Measurements from ENCODE around the gene PTCRA. TPM values are rescaled to one million over a fixed set of nuclear protein-coding genes. Genes with fewer than 3 reads are reported as not detected.
"Not testable (repeated sequence)": the region's sequence is repeated elsewhere in the genome, so short reads cannot be mapped to it uniquely, and the experiment has no call there.

PTCRA gene
- total RNA-seq, 1 donor from 2014 or later = not detected

- DNase-seq = no peak
- H3K4me1 Mint-ChIP-seq = peaks cover 15% of the 10 kb centered on the region
These were observed 24.7 kb downstream of the PTCRA start for GRCh38 chr6:42940493-42941045.

GRCh38 chr6:42941356-42941755 is 25.5 kb downstream of the PTCRA start:
- intact Hi-C loops (cut with micrococcal nuclease); H3K27me3 Mint-ChIP-seq; H3K4me3 Mint-ChIP-seq; DNase-seq; ATAC-seq (ENCODE audit: low read depth); CTCF ChIA-PET; H3K4me1 Mint-ChIP-seq; H3K27ac Mint-ChIP-seq; H3K9me3 Mint-ChIP-seq: not testable (repeated sequence)
- POLR2A ChIA-PET = interaction anchor here (0.7 to 3.2 kb wide), 5 partner anchors 12 to 62 kb away, joined by 3 to 23 read pairs (median 5); partner anchors contain the start of genes CNPY3 and PEX6
- H3K36me3 Mint-ChIP-seq (ENCODE audit: low read depth) = peaks cover 86% of the 10 kb centered on the region

More at GRCh38 chr6:42940493-42941045, 24.7 kb downstream of the PTCRA start:
- no peak for TF ChIP-seq CTCF (IDR thresholded peaks at IDR 0.05)
- H3K36me3 Mint-ChIP-seq (ENCODE audit: low read depth) = peaks cover 88% of the 10 kb centered on the region
- no peaks in the 10 kb centered on the region for H3K27me3 Mint-ChIP-seq
- no peak for ATAC-seq (ENCODE audit: low read depth)
- ChIA-PET POLR2A (interaction anchor here (1.0 to 3.2 kb wide), 5 partner anchors 11 to 576 kb away, joined by 3 to 23 read pairs (median 4); partner anchors contain the start of genes CNPY3, PEX6, POLR1C and YIPF3), CTCF (no interaction called here)
- H3K9me3 Mint-ChIP-seq = no peaks in the 10 kb centered on the region
- intact Hi-C loops (cut with micrococcal nuclease) = no loop called here
- H3K27ac Mint-ChIP-seq = peak overlapping the region; percentile 24
- H3K4me3 Mint-ChIP-seq = no peak overlapping the region

GRCh38 chr6:42942444-42942843 is 26.6 kb downstream of the PTCRA start:
- ChIA-PET CTCF (no interaction called here), POLR2A (interaction anchor here (2.0 kb wide), 1 partner anchor 12 kb away, joined by 19 read pairs; the partner anchor contains the start of gene CNPY3)
- ATAC-seq (ENCODE audit: low read depth) = no peak
- no peak for TF ChIP-seq CTCF (IDR thresholded peaks at IDR 0.05)
- no peaks in the 10 kb centered on the region for H3K27me3 Mint-ChIP-seq
- H3K4me3 Mint-ChIP-seq = no peak overlapping the region
- DNase-seq = no peak
- intact Hi-C loops (cut with micrococcal nuclease) = no loop called here
- peaks cover 80% of the 10 kb centered on the region for H3K36me3 Mint-ChIP-seq (ENCODE audit: low read depth)
- H3K4me1 Mint-ChIP-seq = peaks cover 3% of the 10 kb centered on the region
- no peaks in the 10 kb centered on the region for H3K9me3 Mint-ChIP-seq
- no peak overlapping the region for H3K27ac Mint-ChIP-seq

GRCh38 chr6:42947950-42948349 is 32.1 kb downstream of the PTCRA start:
- H3K36me3 Mint-ChIP-seq (ENCODE audit: low read depth) = peaks cover 50% of the 10 kb centered on the region
- ChIA-PET POLR2A (interaction anchor here (0.7 to 1.3 kb wide), 2 partner anchors 18 to 228 kb away, joined by 3 to 7 read pairs; partner anchors contain the start of gene CNPY3), CTCF (no interaction called here)
- intact Hi-C loops (cut with micrococcal nuclease) = no loop called here
- H3K9me3 Mint-ChIP-seq = no peaks in the 10 kb centered on the region
- H3K27ac Mint-ChIP-seq = no peak overlapping the region
- H3K27me3 Mint-ChIP-seq = no peaks in the 10 kb centered on the region
- H3K4me1 Mint-ChIP-seq = peaks cover 2% of the 10 kb centered on the region
- no peak for ATAC-seq (ENCODE audit: low read depth)
- no peak for DNase-seq
- no peak for TF ChIP-seq CTCF (IDR thresholded peaks at IDR 0.05)
- H3K4me3 Mint-ChIP-seq = no peak overlapping the region

GRCh38 chr6:42952389-42952788 is 36.5 kb downstream of the PTCRA start:
- peaks cover 20% of the 10 kb centered on the region for H3K36me3 Mint-ChIP-seq (ENCODE audit: low read depth)
- no peak overlapping the region for H3K4me3 Mint-ChIP-seq
- H3K27me3 Mint-ChIP-seq = no peaks in the 10 kb centered on the region
- no peaks in the 10 kb centered on the region for H3K9me3 Mint-ChIP-seq
- intact Hi-C loops (cut with micrococcal nuclease) = no loop called here
- ChIA-PET CTCF (interaction anchor here (0.9 kb wide), 1 partner anchor 8 kb away, joined by 3 read pairs; the partner anchor contains the start of gene GNMT), POLR2A (interaction anchor here (0.7 kb wide), 1 partner anchor 23 kb away, joined by 6 read pairs; the partner anchor contains the start of gene CNPY3)
- H3K27ac Mint-ChIP-seq = no peak overlapping the region
- no peak for ATAC-seq (ENCODE audit: low read depth)
- no peak for TF ChIP-seq CTCF (IDR thresholded peaks at IDR 0.05)
- no peak for DNase-seq
- H3K4me1 Mint-ChIP-seq = peaks cover 2% of the 10 kb centered on the region

- H3K36me3 Mint-ChIP-seq (ENCODE audit: low read depth); H3K9me3 Mint-ChIP-seq; CTCF ChIA-PET; POLR2A ChIA-PET; H3K27me3 Mint-ChIP-seq; ATAC-seq (ENCODE audit: low read depth); intact Hi-C loops (cut with micrococcal nuclease); DNase-seq; H3K4me1 Mint-ChIP-seq; H3K27ac Mint-ChIP-seq; H3K4me3 Mint-ChIP-seq: not testable (repeated sequence)
These were observed 38.6 kb downstream of the PTCRA start for GRCh38 chr6:42954405-42954804.

Measured in activated B cell treated with CpG ODN at 0.5 μM for 24 hours (primary cell).